HL-60 (cell line): ENCODE results near the gene RFXAP.

Experiments
- GABPA ChIP-seq: IDR thresholded peaks from 2 replicates; pipeline ENCODE4 v1.6.1; 2012; ENCODE audit warnings: low read depth
- POLR2AphosphoS5 ChIP-seq: IDR thresholded peaks from 2 replicates; pipeline ENCODE4 v1.6.1; 2012; ENCODE audit warnings: low read depth
- TF ChIP-seq, protein P1 (sequence below): IDR thresholded peaks from one replicate; pipeline ENCODE4 v1.5.1; 2011; ENCODE audit warnings: low read length, control low read depth, inconsistent platforms; ENCODE audit not compliant: insufficient read depth

DNA sequence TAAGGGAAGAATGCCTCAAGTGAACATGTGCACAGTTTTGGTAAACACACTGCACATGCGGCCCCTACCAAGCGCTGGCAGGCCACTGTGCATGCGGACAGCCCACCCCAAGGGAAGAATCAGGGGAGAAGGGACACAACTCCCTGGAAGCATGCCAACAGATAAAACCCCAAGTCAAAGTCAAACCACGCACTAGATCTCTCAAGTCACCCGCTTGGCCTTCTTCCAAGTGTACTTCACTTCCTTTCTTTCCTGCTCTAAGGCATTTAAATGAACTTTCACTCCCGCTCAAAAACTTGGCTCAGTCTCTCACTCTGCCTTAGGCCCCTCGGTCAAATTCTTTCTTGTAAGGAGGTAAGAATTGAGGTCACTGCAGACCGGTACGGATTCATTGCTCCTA, 4.6 kb upstream of the RFXAP start:
- TF ChIP-seq, protein P1, sequence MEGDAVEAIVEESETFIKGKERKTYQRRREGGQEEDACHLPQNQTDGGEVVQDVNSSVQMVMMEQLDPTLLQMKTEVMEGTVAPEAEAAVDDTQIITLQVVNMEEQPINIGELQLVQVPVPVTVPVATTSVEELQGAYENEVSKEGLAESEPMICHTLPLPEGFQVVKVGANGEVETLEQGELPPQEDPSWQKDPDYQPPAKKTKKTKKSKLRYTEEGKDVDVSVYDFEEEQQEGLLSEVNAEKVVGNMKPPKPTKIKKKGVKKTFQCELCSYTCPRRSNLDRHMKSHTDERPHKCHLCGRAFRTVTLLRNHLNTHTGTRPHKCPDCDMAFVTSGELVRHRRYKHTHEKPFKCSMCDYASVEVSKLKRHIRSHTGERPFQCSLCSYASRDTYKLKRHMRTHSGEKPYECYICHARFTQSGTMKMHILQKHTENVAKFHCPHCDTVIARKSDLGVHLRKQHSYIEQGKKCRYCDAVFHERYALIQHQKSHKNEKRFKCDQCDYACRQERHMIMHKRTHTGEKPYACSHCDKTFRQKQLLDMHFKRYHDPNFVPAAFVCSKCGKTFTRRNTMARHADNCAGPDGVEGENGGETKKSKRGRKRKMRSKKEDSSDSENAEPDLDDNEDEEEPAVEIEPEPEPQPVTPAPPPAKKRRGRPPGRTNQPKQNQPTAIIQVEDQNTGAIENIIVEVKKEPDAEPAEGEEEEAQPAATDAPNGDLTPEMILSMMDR: no peak
- TF ChIP-seq GABPA: no peak
- TF ChIP-seq POLR2AphosphoS5: no peak
